Stimulated activated effector memory CD8-positive, alpha-beta T cell treated with anti-CD3 and anti-CD28 coated beads, Interleukin-12 subunit alpha, Interleukin-12 subunit beta, amount 100 ng/mL, for 72 hours (primary cell): ENCODE measurements around the gene TMEM185A.
"Not testable (repeated sequence)": the region's sequence is repeated elsewhere in the genome, so short reads cannot be mapped to it uniquely, and the experiment has no call there.

ENCODE experiments used
- ATAC-seq: fragments of 150-1000 bp; cut with Tn5 transposase; 2 replicates; pipeline ENCODE4 v1.10.0; 2021
- DNase-seq, 2 donors: peaks; one replicate each; pipeline ENCODE4 v3.0.0; 2021 to 2022; ENCODE audit warnings: low spot score in 2 of 2
- H3K27ac Mint-ChIP-seq: one replicate; pipeline ENCODE4 v1.8.0; 2022; ENCODE audit warnings: mild to moderate bottlenecking, mixed read lengths
- H3K36me3 Mint-ChIP-seq: one replicate; pipeline ENCODE4 v1.8.0; 2022; ENCODE audit warnings: mild to moderate bottlenecking, mixed read lengths
- H3K4me1 Mint-ChIP-seq: one replicate; pipeline ENCODE4 v1.8.0; 2022; ENCODE audit warnings: mixed read lengths
- H3K4me3 Mint-ChIP-seq: one replicate; pipeline ENCODE4 v1.8.0; 2022; ENCODE audit warnings: mild to moderate bottlenecking, mixed read lengths
- H3K9me3 Mint-ChIP-seq: one replicate; pipeline ENCODE4 v1.8.0; 2022; ENCODE audit warnings: mixed read lengths

Gene TMEM185A

GRCh38 chrX:149547782-149548181 is 83.8 kb downstream of the TMEM185A start:
- ATAC-seq, H3K4me1 Mint-ChIP-seq, H3K4me3 Mint-ChIP-seq, H3K9me3 Mint-ChIP-seq, DNase-seq, H3K36me3 Mint-ChIP-seq, H3K27ac Mint-ChIP-seq: not testable (repeated sequence)

- DNase-seq, H3K4me3 Mint-ChIP-seq, ATAC-seq, H3K36me3 Mint-ChIP-seq, H3K4me1 Mint-ChIP-seq, H3K27ac Mint-ChIP-seq, H3K9me3 Mint-ChIP-seq: not testable (repeated sequence)
Measured at GRCh38 chrX:149546962-149547361, 84.6 kb downstream of the TMEM185A start.
